Ovary (tissue), 9 donors: ENCODE data around the gene MLN. TPM values are rescaled to one million over a fixed set of nuclear protein-coding genes. Genes with fewer than 3 reads are reported as not detected.

ENCODE experiments used
- DNase-seq, 5 donors: peaks; one replicate each; pipeline ENCODE4 v3.0.0-alpha.2; 2019 to 2020
- H3K27ac ChIP-seq, 2 donors: fragments of 200-600 bp; one replicate each; pipeline versions ENCODE4 v1.5.1 to v1.8.0; 2019 to 2022
- H3K27me3 ChIP-seq: fragments of 200-600 bp; one replicate; pipeline ENCODE4 v1.8.0; 2022
- H3K36me3 ChIP-seq: fragments of 200-600 bp; sonication (generic); one replicate; pipeline ENCODE4 v1.5.1; 2019
- H3K4me1 ChIP-seq: one replicate; pipeline ENCODE4 v1.8.1; 2013; ENCODE audit warnings: mild to moderate bottlenecking, moderate library complexity; ENCODE audit not compliant: insufficient read depth
- H3K4me3 ChIP-seq: fragments of 200-600 bp; sonication (generic); one replicate; pipeline ENCODE4 v1.5.1; 2017
- H3K9me3 ChIP-seq, 2 donors: fragments of 200-600 bp in 1 of 2; sonication (generic) in 1 of 2; one replicate each; pipeline versions ENCODE4 v1.5.1 to v1.8.1; 2013 to 2019; ENCODE audit warnings: mild to moderate bottlenecking in 1 of 2, moderate library complexity in 1 of 2
- EP300 ChIP-seq: sonication (generic); formaldehyde crosslinking; IDR thresholded peaks from one replicate; pipeline ENCODE4 v1.6.1; 2017; ENCODE audit warnings: antibody characterized with exemption
- POLR2A ChIP-seq: fragments of 450-650 bp; IDR thresholded peaks from one replicate; pipeline ENCODE4 v1.6.1; 2017; ENCODE audit warnings: antibody characterized with exemption, mild to moderate bottlenecking, moderate library complexity
- WGBS, 3 donors: extraction: QIAGEN DNeasy Blood & Tissue Kit in 1 of 3; methylation state at CpG; one replicate each; pipeline versions ENCODE4 v1.1.5 to v1.1.7; 2013 to 2017; 5-methylcytosine and 5-hydroxymethylcytosine counted together
- intact Hi-C, 4 donors: fragments of 100-400 bp; cut with DNase I; formaldehyde crosslinking; loops; one replicate each; pipeline versions ENCODE4 v1.11.0 to v1.15.1; 2022 to 2023
- polyA plus RNA-seq, 2 donors: library from polyadenylated mRNA; stranded (reverse); fragments of 200-250 nt in 1 of 2; fragments of 350-450 nt in 1 of 2; fragmentation: Illumina TruSeq in 1 of 2; extraction: RNeasy Lipid Tissue Mini Kit (QIAGEN cat#74804) in 1 of 2; gene quantifications; one replicate each; pipeline ENCODE4 v1.2.3, GENCODE V29; 2013 to 2014
- total RNA-seq, 7 donors: library from RNA; depleted of rRNA in 2 of 7; stranded (reverse); fragments of >200 nt in 2 of 7; fragmentation: NEBNext Ultra II Directional in 3 of 7; extraction: Animal tissue kit (Norgen Biotek cat#: 25700) in 3 of 7; gene quantifications; one replicate each; pipeline versions ENCODE4 v1.1.0 to v1.2.4, GENCODE V29; 2016 to 2023
- TF ChIP-seq, protein P1 (sequence below), 3 donors: fragments of 450-650 bp in 2 of 3; fragments of 200-600 bp in 1 of 3; IDR thresholded peaks; one replicate each; pipeline versions ENCODE4 v1.5.1 to v1.8.0; 2016 to 2022; ENCODE audit warnings: antibody characterized with exemption in 3 of 3, mild to moderate bottlenecking in 1 of 3
- donor health status: DM: no; HTN: no; CAD: no; lungs with moderate emphysema.
- donor health status: DM: no; HTN: no; CAD: no.
- donor health status: Bipolar disorder and iron deficiency.
- donor health status: DM: yes; HTN: yes; CAD: no.
- donor health status: DM: no; HTN: no; CAD: no.
- donor health status: DM: yes; HTN: yes; CAD: no.

Gene MLN
- total and polyA plus RNA-seq, 9 donors: not detected

- intact Hi-C loops: no loop called here
- Histone ChIP-seq H3K9me3 (no peaks in the 10 kb centered on the region), H3K4me3 (no peak overlapping the region), H3K36me3 (no peaks in the 10 kb centered on the region), H3K27ac (no peak overlapping the region), H3K27me3 (no peaks in the 10 kb centered on the region), H3K4me1 (no peaks in the 10 kb centered on the region)
- WGBS, 3 donors: 4 to 6% (median 4%) methylated on average over 11 of the region's 11 CpGs
- TF ChIP-seq EP300 (no peak), POLR2A (no peak)
- TF ChIP-seq, protein P1, sequence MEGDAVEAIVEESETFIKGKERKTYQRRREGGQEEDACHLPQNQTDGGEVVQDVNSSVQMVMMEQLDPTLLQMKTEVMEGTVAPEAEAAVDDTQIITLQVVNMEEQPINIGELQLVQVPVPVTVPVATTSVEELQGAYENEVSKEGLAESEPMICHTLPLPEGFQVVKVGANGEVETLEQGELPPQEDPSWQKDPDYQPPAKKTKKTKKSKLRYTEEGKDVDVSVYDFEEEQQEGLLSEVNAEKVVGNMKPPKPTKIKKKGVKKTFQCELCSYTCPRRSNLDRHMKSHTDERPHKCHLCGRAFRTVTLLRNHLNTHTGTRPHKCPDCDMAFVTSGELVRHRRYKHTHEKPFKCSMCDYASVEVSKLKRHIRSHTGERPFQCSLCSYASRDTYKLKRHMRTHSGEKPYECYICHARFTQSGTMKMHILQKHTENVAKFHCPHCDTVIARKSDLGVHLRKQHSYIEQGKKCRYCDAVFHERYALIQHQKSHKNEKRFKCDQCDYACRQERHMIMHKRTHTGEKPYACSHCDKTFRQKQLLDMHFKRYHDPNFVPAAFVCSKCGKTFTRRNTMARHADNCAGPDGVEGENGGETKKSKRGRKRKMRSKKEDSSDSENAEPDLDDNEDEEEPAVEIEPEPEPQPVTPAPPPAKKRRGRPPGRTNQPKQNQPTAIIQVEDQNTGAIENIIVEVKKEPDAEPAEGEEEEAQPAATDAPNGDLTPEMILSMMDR (IDR thresholded peaks at IDR 0.05): no peak
- peak in 4 of 5 donors; percentile 35 to 70 (median 50) for DNase-seq
These were observed 8.9 kb upstream of the MLN start for GRCh38 chr6:33812669-33813068.

DNA sequence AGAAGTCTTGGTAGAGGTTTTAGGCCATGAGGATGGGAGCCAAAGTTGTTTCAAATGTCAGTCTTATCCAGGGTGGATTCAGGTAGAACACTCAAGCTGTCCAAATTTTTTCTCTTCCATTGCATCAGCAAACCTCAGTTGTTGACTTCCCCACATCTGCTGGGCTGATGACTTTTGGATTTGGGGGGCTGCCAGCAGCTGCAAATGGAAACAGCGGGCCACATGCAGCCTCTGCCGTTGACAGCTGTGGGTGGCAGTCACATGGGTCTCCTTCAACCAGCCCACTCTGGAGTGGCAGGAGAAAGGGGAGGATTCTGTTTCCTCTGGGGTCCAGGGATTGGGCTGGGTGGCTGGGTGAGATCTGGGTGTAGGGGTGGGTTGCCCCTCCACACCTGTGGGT is 5.8 kb upstream of the MLN start:
- TF ChIP-seq, protein P1 (IDR thresholded peaks at IDR 0.05): no peak
- no peak for TF ChIP-seq EP300
- no peak for TF ChIP-seq POLR2A
- intact Hi-C loops: no loop called here
- DNase-seq: no peak
- Histone ChIP-seq H3K36me3 (no peaks in the 10 kb centered on the region), H3K4me1 (no peaks in the 10 kb centered on the region), H3K27ac (no peak overlapping the region), H3K27me3 (no peaks in the 10 kb centered on the region), H3K9me3 (no peaks in the 10 kb centered on the region), H3K4me3 (no peak overlapping the region)
- 39 to 40% (median 39%) methylated on average over 2 of the region's 2 CpGs for WGBS, 3 donors

DNA sequence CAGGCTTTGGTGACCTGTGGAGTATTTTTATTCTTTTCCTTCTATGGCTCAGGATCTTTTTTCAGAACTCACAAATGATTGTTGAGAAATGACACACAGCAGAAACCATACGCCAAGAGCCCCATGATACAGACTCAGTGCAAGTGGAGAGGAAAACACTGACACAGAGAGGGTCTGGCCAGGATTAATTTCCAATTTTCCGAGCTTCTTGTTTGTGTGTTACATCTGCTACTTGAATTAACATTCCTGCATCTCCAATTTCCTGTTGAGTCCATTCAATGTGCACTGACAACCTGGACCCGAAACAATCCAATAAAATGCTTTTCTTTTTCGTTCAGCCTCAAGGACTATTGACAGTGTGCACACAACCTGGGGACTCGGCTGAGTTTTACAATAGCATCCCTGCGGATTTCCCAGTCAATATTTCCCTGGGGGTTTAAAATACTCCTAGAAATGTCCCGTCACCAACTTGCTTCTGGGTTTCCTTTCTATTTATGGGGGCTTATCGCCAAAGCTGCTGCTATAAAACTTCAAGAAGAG is 4.9 kb upstream of the MLN start:
- Histone ChIP-seq H3K36me3 (no peaks in the 10 kb centered on the region), H3K4me3 (no peak overlapping the region), H3K4me1 (no peaks in the 10 kb centered on the region), H3K27me3 (no peaks in the 10 kb centered on the region), H3K27ac (no peak overlapping the region), H3K9me3 (no peaks in the 10 kb centered on the region)
- DNase-seq: no peak
- TF ChIP-seq EP300: no peak
- TF ChIP-seq POLR2A: no peak
- TF ChIP-seq, protein P1 (IDR thresholded peaks at IDR 0.05): no peak
- WGBS, 3 donors: 52 to 65% (median 56%) methylated on average over 8 of the region's 8 CpGs
- intact Hi-C loops: no loop called here

DNA sequence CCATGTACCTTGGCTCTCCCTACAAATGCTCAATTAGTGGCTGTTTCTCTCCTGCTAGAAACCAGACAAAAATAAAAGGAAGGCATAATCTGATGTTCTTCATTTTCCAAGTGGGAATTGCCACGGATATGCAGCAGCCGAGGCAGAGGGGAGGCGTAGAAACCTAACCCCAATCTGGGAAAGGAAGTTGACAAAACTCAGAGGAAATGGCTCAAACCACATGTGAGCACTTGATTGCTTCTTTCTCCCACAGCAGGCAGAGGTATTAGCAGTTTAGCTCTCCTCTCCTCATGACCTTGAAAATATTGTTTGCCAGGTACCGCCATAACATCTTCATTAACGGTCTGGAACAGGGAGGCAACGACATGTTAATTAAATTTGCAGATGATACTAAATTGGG is 3.8 kb upstream of the MLN start:
- Histone ChIP-seq H3K27ac (no peak overlapping the region), H3K4me1 (no peaks in the 10 kb centered on the region), H3K36me3 (no peaks in the 10 kb centered on the region), H3K4me3 (no peak overlapping the region), H3K27me3 (no peaks in the 10 kb centered on the region), H3K9me3 (no peaks in the 10 kb centered on the region)
- no peak for DNase-seq
- WGBS, 3 donors: 6 to 22% (median 9%) methylated on average over 6 of the region's 6 CpGs
- intact Hi-C loops: no loop called here
- TF ChIP-seq POLR2A: no peak
- TF ChIP-seq, protein P1 (IDR thresholded peaks at IDR 0.05): no peak
